Astrocyte (in vitro differentiated cells and primary cell): ENCODE results near the gene EXOSC5.

Experiments used
- EZH2 ChIP-seq: IDR thresholded peaks from 2 replicates; pipeline ENCODE4 v1.6.1; 2012; ENCODE audit warnings: mild to moderate bottlenecking, low read length, inconsistent platforms; ENCODE audit not compliant: insufficient read depth
- TF ChIP-seq, protein P1 (sequence below): IDR thresholded peaks from 2 replicates; pipeline ENCODE4 v1.5.1; 2011; ENCODE audit warnings: low read depth, mild to moderate bottlenecking, inconsistent platforms, low read length, moderate library complexity; ENCODE audit not compliant: insufficient read depth

DNA sequence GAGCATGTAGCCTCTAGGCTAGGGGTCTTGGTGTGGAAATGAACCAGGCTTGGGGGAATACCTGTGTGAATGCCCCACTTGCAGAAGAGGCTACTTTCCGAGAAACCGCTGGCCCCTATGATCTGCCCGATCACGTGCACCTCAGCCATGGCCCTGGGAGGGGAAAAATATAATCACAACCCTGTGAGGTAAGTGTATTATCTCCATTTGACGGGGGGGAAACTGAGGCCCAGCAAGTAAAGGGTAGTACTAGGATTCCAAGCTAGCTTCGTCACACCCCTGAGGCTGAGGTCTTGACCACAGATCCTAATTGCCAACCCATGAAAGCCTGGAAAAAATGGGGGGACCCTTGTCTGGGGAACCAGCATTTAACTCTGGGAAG, 33.8 kb downstream of the EXOSC5 start:
- TF ChIP-seq, protein P1, sequence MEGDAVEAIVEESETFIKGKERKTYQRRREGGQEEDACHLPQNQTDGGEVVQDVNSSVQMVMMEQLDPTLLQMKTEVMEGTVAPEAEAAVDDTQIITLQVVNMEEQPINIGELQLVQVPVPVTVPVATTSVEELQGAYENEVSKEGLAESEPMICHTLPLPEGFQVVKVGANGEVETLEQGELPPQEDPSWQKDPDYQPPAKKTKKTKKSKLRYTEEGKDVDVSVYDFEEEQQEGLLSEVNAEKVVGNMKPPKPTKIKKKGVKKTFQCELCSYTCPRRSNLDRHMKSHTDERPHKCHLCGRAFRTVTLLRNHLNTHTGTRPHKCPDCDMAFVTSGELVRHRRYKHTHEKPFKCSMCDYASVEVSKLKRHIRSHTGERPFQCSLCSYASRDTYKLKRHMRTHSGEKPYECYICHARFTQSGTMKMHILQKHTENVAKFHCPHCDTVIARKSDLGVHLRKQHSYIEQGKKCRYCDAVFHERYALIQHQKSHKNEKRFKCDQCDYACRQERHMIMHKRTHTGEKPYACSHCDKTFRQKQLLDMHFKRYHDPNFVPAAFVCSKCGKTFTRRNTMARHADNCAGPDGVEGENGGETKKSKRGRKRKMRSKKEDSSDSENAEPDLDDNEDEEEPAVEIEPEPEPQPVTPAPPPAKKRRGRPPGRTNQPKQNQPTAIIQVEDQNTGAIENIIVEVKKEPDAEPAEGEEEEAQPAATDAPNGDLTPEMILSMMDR = no peak
- no peak for TF ChIP-seq EZH2
